NB4 (cell line): ENCODE measurements around the gene CDH13.

Experiments
- DNase-seq: peaks from one replicate; pipeline ENCODE4 v3.0.0; 2010; ENCODE audit warnings: low read depth
- H3K4me3 ChIP-seq: one replicate; pipeline ENCODE4 v1.5.1; 2011; ENCODE audit warnings: mild to moderate bottlenecking, low read depth, low read length, moderate library complexity
- MYC ChIP-seq: IDR thresholded peaks from 2 replicates; pipeline ENCODE4 v1.6.1; 2011; ENCODE audit warnings: low read depth, low read length
- POLR2A ChIP-seq: IDR thresholded peaks from 2 replicates; pipeline ENCODE4 v1.6.1; 2011; ENCODE audit warnings: mild to moderate bottlenecking; ENCODE audit not compliant: insufficient read length; ENCODE audit errors: extremely low read depth
- TF ChIP-seq, protein P1 (sequence below): IDR thresholded peaks from one replicate; pipeline ENCODE4 v1.5.1; 2012; ENCODE audit warnings: low read depth, low read length
- TF ChIP-seq, protein P2 (sequence below): IDR thresholded peaks from 2 replicates; pipeline ENCODE4 v1.6.1; 2011; ENCODE audit warnings: low read depth, low read length

CDH13 gene

DNA sequence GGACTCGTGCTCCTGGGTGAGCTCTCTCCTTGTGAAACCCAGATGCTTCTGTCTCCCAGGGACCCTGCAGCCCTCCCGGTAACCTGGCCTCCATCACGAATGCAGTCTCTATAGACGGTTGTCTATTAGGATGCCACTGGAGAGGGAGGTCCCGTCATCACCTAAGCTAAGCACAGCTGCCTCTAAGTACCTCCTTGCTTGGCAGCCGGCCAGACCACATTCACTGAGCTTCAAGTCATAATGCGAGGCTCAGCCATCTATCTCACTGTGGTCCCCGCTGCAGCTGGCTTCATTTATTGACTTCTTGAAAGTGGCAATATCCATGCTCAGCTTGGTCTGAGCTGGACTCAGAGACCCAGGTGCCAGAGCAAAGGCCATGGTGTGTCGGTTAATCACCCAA is 1106.5 kb downstream of the CDH13 start:
- TF ChIP-seq POLR2A = no peak
- TF ChIP-seq, protein P1, sequence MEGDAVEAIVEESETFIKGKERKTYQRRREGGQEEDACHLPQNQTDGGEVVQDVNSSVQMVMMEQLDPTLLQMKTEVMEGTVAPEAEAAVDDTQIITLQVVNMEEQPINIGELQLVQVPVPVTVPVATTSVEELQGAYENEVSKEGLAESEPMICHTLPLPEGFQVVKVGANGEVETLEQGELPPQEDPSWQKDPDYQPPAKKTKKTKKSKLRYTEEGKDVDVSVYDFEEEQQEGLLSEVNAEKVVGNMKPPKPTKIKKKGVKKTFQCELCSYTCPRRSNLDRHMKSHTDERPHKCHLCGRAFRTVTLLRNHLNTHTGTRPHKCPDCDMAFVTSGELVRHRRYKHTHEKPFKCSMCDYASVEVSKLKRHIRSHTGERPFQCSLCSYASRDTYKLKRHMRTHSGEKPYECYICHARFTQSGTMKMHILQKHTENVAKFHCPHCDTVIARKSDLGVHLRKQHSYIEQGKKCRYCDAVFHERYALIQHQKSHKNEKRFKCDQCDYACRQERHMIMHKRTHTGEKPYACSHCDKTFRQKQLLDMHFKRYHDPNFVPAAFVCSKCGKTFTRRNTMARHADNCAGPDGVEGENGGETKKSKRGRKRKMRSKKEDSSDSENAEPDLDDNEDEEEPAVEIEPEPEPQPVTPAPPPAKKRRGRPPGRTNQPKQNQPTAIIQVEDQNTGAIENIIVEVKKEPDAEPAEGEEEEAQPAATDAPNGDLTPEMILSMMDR = no peak
- TF ChIP-seq, protein P2, sequence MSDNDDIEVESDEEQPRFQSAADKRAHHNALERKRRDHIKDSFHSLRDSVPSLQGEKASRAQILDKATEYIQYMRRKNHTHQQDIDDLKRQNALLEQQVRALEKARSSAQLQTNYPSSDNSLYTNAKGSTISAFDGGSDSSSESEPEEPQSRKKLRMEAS = no peak
- TF ChIP-seq MYC = no peak
- no peak for DNase-seq
- H3K4me3 ChIP-seq = no peak overlapping the region

DNA sequence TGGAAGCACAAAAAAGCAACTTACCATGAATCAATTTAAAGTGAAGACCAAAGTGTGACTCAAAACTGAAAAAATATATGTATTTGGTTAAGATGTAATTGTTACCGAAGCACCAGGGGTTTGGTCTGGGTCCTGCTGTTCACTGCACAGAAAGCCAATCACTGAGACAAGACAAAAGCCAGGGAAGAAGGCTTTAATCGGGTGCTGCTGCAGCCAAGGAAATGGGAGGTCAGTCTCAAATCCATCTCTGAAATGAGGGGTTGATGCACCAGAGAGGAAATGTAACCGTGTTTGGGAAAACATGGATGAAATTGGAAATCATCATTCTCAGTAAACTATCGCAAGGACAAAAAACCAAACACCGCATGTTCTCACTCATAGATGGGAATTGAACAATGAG is 1107.4 kb downstream of the CDH13 start:
- no peak for TF ChIP-seq MYC
- TF ChIP-seq POLR2A = no peak
- TF ChIP-seq, protein P1 = no peak
- TF ChIP-seq, protein P2 = no peak
- no peak for DNase-seq
- no peak overlapping the region for H3K4me3 ChIP-seq

DNA sequence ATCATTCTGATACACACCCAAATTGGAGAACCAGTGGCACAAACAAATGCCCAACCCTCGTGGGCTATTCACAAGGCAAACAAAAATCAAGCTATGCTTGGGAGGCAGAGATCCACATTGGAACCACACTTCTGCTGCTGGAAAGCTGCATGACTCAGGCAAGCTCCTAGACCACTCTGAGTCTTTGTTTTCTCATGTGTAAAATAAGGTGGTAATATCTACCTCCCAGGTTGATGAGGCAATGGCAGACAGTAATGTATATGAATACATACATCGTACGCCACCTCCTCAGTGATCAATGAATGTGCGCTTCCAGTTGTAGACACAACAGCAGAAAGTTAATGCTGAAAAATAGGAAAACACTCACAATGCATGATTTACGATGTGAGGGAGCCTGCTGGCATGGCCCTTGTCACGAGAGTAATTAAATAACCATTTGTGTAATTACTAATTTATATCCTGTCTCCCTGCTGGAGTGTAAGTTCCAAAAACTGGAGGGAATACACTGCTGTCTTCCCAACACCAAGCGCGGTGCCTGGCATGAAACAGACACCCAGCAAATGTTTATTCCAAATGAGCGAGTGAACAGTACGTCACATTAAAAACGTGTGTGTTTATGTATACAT is 1111.1 kb downstream of the CDH13 start:
- TF ChIP-seq, protein P1 = no peak
- TF ChIP-seq MYC (no peak), POLR2A (no peak)
- TF ChIP-seq, protein P2 = no peak
- no peak for DNase-seq
- no peak overlapping the region for H3K4me3 ChIP-seq

DNA sequence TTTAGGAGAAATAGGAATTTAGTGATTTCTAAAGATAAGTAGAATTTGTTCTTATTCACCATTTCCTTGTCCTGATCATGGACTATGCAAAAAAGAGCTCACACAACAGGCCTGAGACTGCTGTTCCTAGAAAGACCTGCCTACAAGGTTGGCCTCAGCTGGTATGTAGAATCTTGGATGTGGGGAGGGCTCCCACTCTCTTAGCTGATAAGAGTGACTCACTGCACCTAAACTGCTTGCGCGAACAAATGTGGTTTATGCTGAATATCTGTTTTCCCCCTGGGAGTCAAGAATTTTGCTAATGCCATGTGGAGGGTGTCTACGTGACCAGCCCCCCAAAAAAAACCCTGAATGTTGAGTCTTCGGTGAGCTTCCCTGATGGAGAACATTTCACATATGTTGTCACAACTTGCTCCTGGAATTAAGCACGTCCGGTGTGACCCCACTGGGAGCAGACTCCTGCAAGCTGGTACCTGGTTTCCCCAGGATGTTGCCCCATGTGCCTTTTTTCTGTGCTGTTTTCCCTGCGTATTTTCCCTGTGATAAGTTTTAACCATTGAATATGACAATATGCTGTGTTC is 1112.2 kb downstream of the CDH13 start:
- DNase-seq = peak; percentile 75
- TF ChIP-seq POLR2A (no peak), MYC (no peak)
- TF ChIP-seq, protein P2 = no peak
- TF ChIP-seq, protein P1 = no peak
- H3K4me3 ChIP-seq = no peak overlapping the region

DNA sequence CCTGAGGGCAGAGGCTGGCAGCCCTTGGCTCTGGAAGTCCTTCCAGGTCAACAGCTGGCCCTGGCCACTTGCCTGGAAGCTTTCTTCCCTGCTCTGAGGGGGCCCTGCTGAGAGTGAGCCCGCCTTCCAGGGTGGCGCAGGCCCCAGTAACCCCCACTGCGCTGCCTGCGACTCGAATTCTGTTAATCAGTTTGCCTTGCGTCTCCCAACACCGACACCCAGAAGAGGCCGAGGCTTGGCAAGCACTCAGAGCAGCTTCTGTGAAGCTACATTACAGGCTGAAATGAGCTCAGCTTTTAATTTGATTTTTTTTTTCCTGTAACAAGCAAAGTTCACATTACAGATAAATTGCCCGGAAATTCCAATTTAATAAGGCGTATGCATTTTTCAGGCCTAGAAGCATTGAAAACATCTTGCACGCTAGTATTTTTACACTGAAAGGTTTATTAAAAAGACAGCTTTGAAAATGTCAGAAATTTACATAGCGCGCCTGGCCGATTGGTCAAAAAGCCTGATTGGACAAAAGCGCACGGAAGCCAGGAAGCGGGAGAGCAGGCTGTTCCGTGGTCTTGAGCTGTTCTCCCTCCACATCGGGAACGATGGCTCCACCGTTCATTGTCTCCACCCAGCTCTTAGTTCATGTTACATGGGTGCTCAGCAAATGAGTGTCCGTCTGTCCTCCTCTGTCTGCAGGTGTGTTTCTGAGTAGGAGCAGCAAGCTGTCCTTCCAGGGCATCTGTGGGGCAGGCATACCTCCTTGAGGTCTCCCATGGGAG is 1115.5 kb downstream of the CDH13 start:
- H3K4me3 ChIP-seq = no peak overlapping the region
- no peak for DNase-seq
- TF ChIP-seq, protein P2 = no peak
- no peak for TF ChIP-seq POLR2A
- TF ChIP-seq, protein P1 = no peak
- no peak for TF ChIP-seq MYC
